Activated naive CD8-positive, alpha-beta T cell treated with anti-CD3 and anti-CD28 coated beads for 36 hours (primary cell): ENCODE results near the gene RFFL. TPM values are rescaled to one million over a fixed set of nuclear protein-coding genes. Genes with fewer than 3 reads are reported as not detected.

Source experiments
- DNase-seq: peaks from one replicate; pipeline ENCODE4 v3.0.0; 2021
- H3K27ac Mint-ChIP-seq: one replicate; pipeline ENCODE4 v1.8.0; 2022; ENCODE audit warnings: mild to moderate bottlenecking, moderate library complexity, mixed read lengths
- H3K27me3 Mint-ChIP-seq: one replicate; pipeline ENCODE4 v1.8.0; 2022; ENCODE audit warnings: mild to moderate bottlenecking, mixed read lengths
- H3K36me3 Mint-ChIP-seq: one replicate; pipeline ENCODE4 v1.8.0; 2021; ENCODE audit warnings: mild to moderate bottlenecking, mixed read lengths
- H3K4me1 Mint-ChIP-seq: one replicate; pipeline ENCODE4 v1.8.0; 2021; ENCODE audit warnings: mixed read lengths
- H3K4me3 Mint-ChIP-seq: one replicate; pipeline ENCODE4 v1.8.0; 2022; ENCODE audit warnings: mild to moderate bottlenecking, moderate library complexity, mixed read lengths
- H3K9me3 Mint-ChIP-seq: one replicate; pipeline ENCODE4 v1.8.0; 2022; ENCODE audit warnings: mixed read lengths
- total RNA-seq, 2 experiments: library from RNA; stranded (reverse); gene quantifications; one replicate each; pipeline ENCODE4 v1.2.3, GENCODE V29; 2021

The RFFL gene
- total RNA-seq, 2 experiments from 2014 or later = 9.6 to 10.3 TPM

DNA sequence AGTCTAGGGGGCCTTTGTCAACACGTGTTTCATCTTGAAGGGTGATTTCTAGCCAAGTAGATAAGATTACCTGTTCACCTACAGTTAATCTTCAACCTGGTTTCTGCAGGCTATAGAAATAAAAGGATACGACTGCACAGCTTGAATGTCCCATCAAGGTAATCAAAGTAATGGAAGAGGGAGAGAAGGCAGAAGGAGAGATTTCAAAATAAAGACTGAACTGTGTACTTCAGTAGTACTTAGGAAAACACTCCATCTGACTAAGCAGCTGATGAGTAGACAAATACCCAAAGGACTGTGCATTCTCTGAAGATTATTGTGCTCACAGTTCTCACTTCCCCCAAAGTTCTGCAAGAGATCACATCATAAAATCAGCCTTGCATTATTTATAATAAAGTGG, 5.8 kb upstream of the RFFL start:
- H3K4me3 Mint-ChIP-seq = no peak overlapping the region
- DNase-seq = no peak
- H3K27ac Mint-ChIP-seq = no peak overlapping the region
- H3K27me3 Mint-ChIP-seq = no peaks in the 10 kb centered on the region
- peaks cover 48% of the 10 kb centered on the region for H3K4me1 Mint-ChIP-seq
- H3K36me3 Mint-ChIP-seq = peaks cover 2% of the 10 kb centered on the region
- no peaks in the 10 kb centered on the region for H3K9me3 Mint-ChIP-seq

DNA sequence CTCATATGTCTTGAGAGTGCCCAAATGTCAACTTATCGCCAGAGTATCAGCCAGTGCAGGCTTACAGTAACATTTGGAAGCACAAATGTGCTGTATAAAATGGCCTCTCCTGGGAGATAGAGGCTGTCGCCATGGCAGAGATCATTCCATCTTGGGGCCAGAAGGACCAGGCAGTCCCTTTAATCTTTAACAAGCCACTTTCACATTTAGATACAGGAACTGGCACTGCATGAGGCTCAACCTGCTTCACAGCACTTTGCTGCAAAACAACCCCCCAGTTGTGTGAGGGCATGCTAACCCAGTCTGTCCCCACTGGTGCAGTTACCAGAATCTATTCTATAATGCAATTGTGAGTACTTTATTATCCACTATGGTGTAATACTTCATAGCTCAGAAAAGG, 4.7 kb upstream of the RFFL start:
- no peak overlapping the region for H3K27ac Mint-ChIP-seq
- no peaks in the 10 kb centered on the region for H3K9me3 Mint-ChIP-seq
- H3K4me3 Mint-ChIP-seq = no peak overlapping the region
- DNase-seq = no peak
- H3K36me3 Mint-ChIP-seq = peaks cover 2% of the 10 kb centered on the region
- H3K27me3 Mint-ChIP-seq = no peaks in the 10 kb centered on the region
- H3K4me1 Mint-ChIP-seq = peaks cover 47% of the 10 kb centered on the region

DNA sequence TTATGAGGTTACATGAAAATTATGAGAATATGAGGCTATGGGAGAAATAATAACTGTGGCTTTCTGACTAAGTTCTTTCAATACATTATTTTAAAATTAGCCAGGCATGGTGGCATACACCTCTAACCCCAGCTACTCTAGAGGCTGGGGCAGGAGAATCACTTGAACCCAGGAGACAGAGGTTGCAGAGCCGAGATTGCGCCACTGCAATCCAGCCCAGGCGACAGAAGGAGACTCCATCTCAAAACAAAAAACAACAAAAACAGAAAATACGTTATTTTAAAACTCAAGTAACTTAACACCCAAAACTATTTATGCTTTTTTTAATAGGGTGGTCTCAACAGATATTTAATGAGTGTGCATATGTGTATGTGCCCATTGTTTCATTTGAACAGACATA, 2.4 kb upstream of the RFFL start:
- Mint-ChIP-seq H3K9me3 (no peaks in the 10 kb centered on the region), H3K27me3 (no peaks in the 10 kb centered on the region), H3K27ac (no peak overlapping the region), H3K4me3 (no peak overlapping the region), H3K4me1 (peaks cover 44% of the 10 kb centered on the region), H3K36me3 (peaks cover 8% of the 10 kb centered on the region)
- DNase-seq = no peak

DNA sequence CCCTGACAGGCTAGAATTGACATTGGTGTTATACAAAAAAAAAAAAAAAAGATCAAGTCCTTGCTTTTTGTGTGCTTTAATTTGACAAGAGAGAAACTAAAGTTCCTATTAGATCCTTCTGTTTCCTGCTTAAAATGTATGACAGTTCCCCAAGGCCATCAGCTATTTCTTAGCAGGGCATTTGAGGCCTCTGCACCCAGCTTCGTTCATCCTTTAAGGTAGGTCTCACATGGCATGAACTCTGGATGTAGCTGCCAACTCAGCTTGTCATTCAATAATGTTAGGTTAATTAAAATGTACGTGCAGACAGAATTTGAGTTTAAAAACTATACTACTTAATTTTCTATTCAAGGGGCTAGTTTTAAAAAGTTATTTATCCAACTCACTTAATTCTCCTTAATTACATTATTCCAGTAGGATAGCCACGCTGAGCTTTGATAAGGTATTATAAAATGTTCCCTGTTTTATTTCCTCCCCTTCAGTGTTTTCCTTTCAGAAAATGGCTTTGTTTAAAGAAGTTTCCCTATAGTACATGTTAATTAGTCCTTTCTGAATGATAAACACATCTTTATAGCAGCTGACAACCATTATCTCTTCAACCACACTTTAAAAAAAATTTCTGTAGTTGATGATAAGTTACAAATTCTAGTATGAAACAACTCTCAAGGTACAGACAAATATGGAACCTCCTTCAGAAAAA, 1.2 kb upstream of the RFFL start:
- no peak for DNase-seq
- Mint-ChIP-seq H3K4me3 (no peak overlapping the region), H3K9me3 (no peaks in the 10 kb centered on the region), H3K36me3 (peaks cover 12% of the 10 kb centered on the region), H3K27me3 (no peaks in the 10 kb centered on the region), H3K27ac (peak overlapping the region; percentile 84), H3K4me1 (peaks cover 45% of the 10 kb centered on the region)

DNA sequence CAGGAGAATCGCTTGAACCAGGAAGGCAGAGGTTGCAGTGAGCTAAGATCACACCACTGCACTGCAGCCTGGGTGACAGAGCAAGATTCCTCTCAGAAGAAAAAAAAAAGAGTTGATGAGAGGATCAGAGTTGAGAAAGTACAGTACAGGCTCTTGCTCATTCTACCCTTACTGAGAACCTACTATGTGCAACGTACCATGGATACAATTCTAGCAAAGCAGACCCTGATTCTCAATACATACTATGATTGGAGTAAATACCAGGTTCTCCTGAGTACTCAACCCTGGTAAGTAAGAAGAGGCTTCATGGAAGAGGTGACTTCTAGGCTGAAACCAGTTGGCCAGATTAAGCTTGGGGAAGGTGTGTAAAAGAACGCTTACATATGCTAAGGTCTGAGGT, 1.2 kb downstream of the RFFL start:
- no peaks in the 10 kb centered on the region for H3K27me3 Mint-ChIP-seq
- peaks cover 19% of the 10 kb centered on the region for H3K36me3 Mint-ChIP-seq
- H3K4me1 Mint-ChIP-seq = peaks cover 36% of the 10 kb centered on the region
- H3K27ac Mint-ChIP-seq = no peak overlapping the region
- no peak overlapping the region for H3K4me3 Mint-ChIP-seq
- H3K9me3 Mint-ChIP-seq = no peaks in the 10 kb centered on the region
- no peak for DNase-seq

DNA sequence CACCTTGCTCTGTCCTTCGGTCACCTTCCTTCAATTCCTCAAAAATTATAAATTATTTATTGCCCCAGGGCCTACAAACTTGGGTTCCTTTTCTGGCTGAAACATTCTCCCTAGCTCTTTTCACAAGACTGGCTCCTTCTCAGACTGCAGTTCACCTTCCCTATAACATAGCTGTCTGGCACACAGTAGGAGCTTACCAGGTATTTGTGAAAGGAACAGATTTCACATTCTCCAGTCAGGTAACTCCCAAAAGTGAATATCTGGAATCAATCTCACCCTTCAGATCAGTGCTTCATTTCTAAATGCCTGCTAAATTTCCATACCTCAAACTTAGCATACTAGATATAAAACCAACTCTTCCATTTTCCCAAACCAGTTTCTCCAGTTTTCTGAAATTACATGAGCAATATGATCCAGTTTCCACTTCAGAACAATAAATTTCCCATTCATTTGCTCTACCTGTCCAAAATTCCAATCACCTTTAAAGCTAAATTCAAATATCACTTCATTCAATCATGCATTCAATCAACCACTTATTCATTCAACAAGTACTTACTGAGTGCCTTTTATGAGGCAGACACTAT, 6.1 kb downstream of the RFFL start:
- H3K27me3 Mint-ChIP-seq = no peaks in the 10 kb centered on the region
- H3K36me3 Mint-ChIP-seq = peaks cover 17% of the 10 kb centered on the region
- DNase-seq = no peak
- no peak overlapping the region for H3K4me3 Mint-ChIP-seq
- no peak overlapping the region for H3K27ac Mint-ChIP-seq
- H3K9me3 Mint-ChIP-seq = no peaks in the 10 kb centered on the region
- peaks cover 32% of the 10 kb centered on the region for H3K4me1 Mint-ChIP-seq

DNA sequence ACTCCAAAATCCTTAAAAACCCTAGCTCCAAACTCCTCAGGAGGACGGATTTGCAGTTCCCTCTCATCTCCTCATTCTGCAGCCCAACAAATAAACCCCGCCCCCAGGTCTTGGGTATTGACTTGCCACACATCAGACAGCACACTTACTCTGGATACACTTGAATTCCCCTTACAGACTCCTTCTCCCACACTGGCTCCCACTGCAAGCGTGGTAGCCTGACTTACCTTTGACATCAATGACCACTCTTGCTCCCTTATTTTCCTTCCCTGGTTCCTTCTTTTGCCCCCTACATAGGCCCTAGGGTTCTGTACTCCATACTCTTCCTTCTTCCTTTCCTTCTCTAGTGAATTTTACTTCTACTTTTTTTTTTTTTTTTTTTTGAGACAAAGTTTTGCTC, 7.5 kb downstream of the RFFL start:
- Mint-ChIP-seq H3K9me3 (no peaks in the 10 kb centered on the region), H3K4me3 (no peak overlapping the region), H3K36me3 (peaks cover 15% of the 10 kb centered on the region), H3K27ac (peak overlapping the region; percentile 23), H3K4me1 (peaks cover 45% of the 10 kb centered on the region), H3K27me3 (no peaks in the 10 kb centered on the region)
- no peak for DNase-seq

DNA sequence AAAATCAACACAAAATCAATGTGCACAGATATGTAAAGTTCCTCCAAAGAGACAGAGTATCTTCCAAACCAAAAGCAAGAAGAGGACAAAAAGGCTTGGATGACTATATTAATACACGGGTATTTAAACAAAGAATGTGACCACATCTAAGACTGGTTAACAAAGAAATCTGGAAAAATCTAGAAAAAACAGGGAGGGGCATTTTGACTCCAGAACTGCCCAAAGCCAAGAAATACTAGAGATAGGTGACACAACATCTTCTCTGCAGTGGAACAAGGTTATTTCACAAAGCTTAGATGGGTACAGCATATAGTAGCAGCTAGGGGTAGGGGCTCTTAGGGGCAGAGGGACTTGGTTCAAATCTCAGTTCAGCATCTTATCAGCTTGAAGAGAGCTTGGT, 10.3 kb downstream of the RFFL start:
- peaks cover 6% of the 10 kb centered on the region for H3K36me3 Mint-ChIP-seq
- H3K4me1 Mint-ChIP-seq = peaks cover 56% of the 10 kb centered on the region
- no peak overlapping the region for H3K27ac Mint-ChIP-seq

DNA sequence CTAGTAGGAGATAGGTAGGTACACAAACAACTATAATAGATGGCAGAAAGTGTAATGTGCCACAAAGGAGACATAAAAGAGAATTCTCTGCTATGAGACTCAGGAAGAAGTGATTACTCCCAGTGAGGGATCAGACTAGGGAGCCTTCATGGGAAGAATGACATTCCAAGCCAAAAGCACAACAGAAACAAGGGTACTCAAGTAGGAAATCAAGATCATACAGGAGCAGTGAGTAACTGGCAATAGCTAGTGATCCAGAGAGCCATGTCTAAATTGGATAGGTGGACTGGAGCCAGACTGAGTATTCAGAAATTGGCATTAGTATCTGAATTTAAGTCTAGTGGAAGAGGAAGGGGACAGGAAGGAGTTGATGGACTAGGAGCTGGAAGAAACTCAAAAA, 10.7 kb downstream of the RFFL start:
- no peak overlapping the region for H3K4me3 Mint-ChIP-seq
- H3K27ac Mint-ChIP-seq = peak overlapping the region; percentile 79
- peaks cover 6% of the 10 kb centered on the region for H3K36me3 Mint-ChIP-seq
- H3K4me1 Mint-ChIP-seq = peaks cover 56% of the 10 kb centered on the region
- H3K9me3 Mint-ChIP-seq = no peaks in the 10 kb centered on the region
- no peak for DNase-seq
- no peaks in the 10 kb centered on the region for H3K27me3 Mint-ChIP-seq

More for the DNA sequence above, 10.3 kb downstream of the RFFL start:
- Mint-ChIP-seq H3K27me3 (no peaks in the 10 kb centered on the region), H3K4me3 (no peak overlapping the region), H3K9me3 (no peaks in the 10 kb centered on the region)
- no peak for DNase-seq

DNA sequence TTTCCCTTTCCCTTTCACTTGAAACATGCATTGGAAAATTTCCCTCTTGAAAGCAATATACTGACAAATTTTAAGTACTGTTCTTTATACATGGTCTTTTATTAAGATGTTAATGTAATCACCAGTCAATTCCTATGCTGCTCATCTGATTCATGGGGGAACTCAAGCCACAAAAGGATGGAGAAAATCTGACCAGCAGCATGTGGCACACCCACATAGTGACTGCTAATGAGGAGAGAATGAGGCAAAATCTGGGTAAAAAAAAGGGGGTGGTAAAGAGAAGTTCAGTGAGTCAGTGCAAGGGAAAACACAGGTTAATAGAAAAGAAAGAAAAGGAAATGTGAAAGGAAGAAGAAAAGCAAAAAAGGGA, 11.3 kb downstream of the RFFL start:
- peak overlapping the region; percentile 41 for H3K4me3 Mint-ChIP-seq
- peaks cover 54% of the 10 kb centered on the region for H3K4me1 Mint-ChIP-seq

DNA sequence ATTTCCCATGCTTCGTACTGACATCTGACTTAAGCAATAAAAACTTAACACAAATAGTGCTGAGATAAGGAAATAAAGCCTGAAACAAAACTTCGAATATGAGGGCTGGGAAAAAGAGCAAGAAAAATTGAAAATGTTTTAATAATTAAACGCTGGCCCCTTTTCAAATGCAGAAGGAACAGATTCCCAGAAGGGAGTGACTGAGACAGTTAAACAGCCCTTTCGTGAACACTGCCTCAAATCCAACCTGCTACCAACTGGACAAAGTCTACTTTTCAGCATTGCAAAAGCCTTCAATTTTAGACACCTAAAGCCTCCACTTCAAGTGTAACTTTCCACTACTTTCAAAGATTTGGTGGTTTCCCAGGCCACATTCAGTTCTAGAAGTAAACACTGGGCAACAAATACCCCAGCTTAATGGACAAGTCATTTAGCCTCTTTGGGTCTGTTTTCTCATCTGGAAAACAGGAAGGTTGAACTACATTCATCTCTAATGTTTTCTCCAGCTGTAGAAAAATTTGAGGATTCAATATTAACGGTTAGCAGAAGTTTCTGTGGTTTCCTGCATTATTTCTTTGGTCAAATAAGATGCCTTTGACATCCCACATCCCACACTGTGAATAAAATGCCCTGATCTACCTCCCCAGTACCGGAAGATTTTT, 11.8 kb downstream of the RFFL start:
- Mint-ChIP-seq H3K9me3 (no peaks in the 10 kb centered on the region), H3K4me1 (peaks cover 58% of the 10 kb centered on the region), H3K36me3 (peaks cover 6% of the 10 kb centered on the region), H3K27me3 (no peaks in the 10 kb centered on the region), H3K4me3 (peak overlapping the region; percentile 41), H3K27ac (peak overlapping the region; percentile 79)
- DNase-seq = no peak

More for the DNA sequence above, 11.3 kb downstream of the RFFL start:
- DNase-seq = no peak
- H3K36me3 Mint-ChIP-seq = peaks cover 6% of the 10 kb centered on the region
- peak overlapping the region; percentile 79 for H3K27ac Mint-ChIP-seq
- no peaks in the 10 kb centered on the region for H3K9me3 Mint-ChIP-seq
- no peaks in the 10 kb centered on the region for H3K27me3 Mint-ChIP-seq

DNA sequence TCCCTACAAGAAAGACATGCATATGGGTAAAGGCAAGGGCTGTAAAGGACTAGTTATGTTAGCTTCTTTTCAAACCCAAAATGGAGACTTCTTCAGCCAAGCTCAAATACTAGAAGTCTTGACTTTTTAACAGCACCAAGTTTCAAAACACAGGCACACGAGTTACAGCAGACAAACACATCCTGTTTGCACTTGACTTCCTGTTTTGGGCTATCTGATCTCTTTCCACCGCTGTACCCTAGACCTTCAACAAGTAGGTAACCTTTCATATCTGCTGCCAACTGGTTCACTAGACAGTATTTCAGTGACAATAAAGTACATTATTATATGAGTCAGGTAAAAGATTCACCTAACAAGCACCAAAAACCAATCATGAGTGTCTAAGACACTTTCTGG, 12.3 kb downstream of the RFFL start:
- DNase-seq = no peak
- peak overlapping the region; percentile 41 for H3K4me3 Mint-ChIP-seq
- peak overlapping the region; percentile 79 for H3K27ac Mint-ChIP-seq
- H3K4me1 Mint-ChIP-seq = peaks cover 61% of the 10 kb centered on the region
- no peaks in the 10 kb centered on the region for H3K27me3 Mint-ChIP-seq
- no peaks in the 10 kb centered on the region for H3K9me3 Mint-ChIP-seq
- peaks cover 6% of the 10 kb centered on the region for H3K36me3 Mint-ChIP-seq

DNA sequence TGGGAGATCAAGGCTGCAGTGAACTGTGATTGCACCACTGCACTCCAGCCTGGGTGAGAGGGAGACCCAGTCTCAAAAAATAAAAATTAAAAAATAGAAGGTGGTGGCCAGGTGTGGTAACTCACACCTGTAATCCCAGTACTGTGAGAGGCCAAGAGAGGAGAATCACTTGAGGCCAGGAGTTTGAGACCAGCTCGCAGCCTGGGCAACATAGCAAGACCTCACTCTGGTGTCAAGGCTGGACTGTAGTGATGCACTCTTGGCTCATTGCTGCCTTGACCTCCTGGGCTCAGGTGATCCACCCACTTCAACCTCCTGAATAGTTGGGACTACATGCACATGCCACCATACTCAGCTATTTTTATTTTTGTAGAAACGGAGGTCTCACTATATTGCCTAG, 13.3 kb downstream of the RFFL start:
- Mint-ChIP-seq H3K27me3 (no peaks in the 10 kb centered on the region), H3K9me3 (no peaks in the 10 kb centered on the region), H3K4me1 (peaks cover 65% of the 10 kb centered on the region), H3K36me3 (peaks cover 5% of the 10 kb centered on the region), H3K27ac (peak overlapping the region; percentile 40), H3K4me3 (no peak overlapping the region)
- no peak for DNase-seq

DNA sequence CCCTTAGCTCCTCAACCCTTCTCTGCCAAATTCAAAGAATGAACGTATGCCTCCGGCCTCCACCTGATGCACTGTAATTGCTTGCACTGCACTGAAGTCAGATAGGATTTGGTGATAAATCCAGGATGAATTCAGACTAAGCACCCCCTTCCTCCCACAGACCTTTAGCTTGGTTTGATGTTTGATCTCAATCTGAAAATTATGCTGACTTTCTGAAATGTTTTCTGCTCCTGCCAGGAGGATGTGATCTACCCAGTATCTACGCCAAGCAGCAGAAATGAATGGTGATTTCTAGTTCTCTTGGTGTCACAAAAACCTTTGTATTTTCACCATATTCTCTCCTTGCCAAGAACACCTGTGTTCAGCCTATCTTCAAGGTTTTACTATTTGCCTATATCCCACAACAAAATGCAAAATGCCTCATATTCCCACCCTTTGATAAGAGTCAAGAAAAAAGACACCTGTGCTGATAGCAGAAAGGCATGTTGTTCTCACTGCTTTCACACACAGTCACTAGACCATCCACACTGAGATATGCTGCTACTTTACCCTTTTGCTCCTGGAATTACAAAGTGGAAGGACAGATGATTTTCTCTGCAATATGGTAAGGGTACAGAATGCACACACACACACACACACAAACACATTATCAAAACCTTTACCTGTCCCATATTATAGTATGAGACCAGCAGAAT, 14.7 kb downstream of the RFFL start:
- H3K27me3 Mint-ChIP-seq = no peaks in the 10 kb centered on the region
- peaks cover 68% of the 10 kb centered on the region for H3K4me1 Mint-ChIP-seq
- H3K36me3 Mint-ChIP-seq = peaks cover 5% of the 10 kb centered on the region
- H3K9me3 Mint-ChIP-seq = no peaks in the 10 kb centered on the region
- H3K4me3 Mint-ChIP-seq = peak overlapping the region; percentile 3
- H3K27ac Mint-ChIP-seq = peak overlapping the region; percentile 32
- no peak for DNase-seq

DNA sequence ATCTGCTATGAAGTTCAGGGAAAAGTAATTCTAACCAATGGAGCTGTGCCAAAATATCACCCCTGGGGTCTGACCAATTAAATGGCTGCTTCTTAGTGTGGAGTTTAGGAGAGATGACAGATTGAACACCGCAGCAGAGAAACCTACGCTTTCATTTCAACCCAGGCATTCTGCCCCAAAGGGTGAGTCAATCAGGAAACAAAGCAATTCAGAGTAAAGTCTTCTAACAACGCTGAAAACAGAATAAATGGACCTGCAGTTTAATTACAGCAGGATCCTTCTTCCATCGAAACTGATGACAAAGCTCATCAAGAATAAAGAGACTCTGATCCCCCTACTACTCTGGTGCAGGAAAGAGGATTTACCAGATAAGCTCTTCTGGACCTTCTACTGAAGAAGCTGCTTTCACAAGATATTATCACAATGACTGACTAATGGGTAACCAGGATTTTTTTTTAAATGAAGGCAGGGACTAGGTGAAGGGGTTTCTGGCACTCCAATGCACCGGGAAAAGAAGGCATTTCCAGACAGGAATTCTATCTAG, 16.7 kb downstream of the RFFL start:
- Mint-ChIP-seq H3K9me3 (no peaks in the 10 kb centered on the region), H3K27me3 (no peaks in the 10 kb centered on the region), H3K4me3 (peak overlapping the region; percentile 80), H3K36me3 (peaks cover 3% of the 10 kb centered on the region), H3K27ac (peak overlapping the region; percentile 94), H3K4me1 (peaks cover 66% of the 10 kb centered on the region)
- DNase-seq = peak; percentile 65
